CD4-positive, alpha-beta memory T cell (primary cell): ENCODE measurements around the gene SRCAP. TPM values are rescaled to one million over a fixed set of nuclear protein-coding genes. Genes with fewer than 3 reads are reported as not detected.

ENCODE experiments used
- CTCF ChIA-PET: fragments of 350-600 bp; sonication (Branson Sonifier 250); formaldehyde crosslinking; loops from one replicate; lab custom pipeline; 2021; ENCODE audit warnings: inconsistent platforms; ENCODE audit not compliant: partially characterized antibody; lab: Charles Lee
- POLR2A ChIA-PET: fragments of 350-600 bp; sonication (Branson Sonifier 250); formaldehyde crosslinking; loops from one replicate; lab custom pipeline; 2021; ENCODE audit not compliant: partially characterized antibody; lab: Charles Lee
- DNase-seq, 5 donors: peaks; one replicate each; pipeline versions ENCODE4 v3.0.0 to v3.0.0-alpha.2; 2020 to 2022; ENCODE audit warnings: mixed read lengths in 1 of 5
- H3K27ac ChIP-seq: one replicate; pipeline ENCODE4 v1.7.0; 2013; ENCODE audit warnings: low read depth, low read length
- H3K27me3 ChIP-seq: 2 replicates; pipeline ENCODE4 v1.7.0; 2013; ENCODE audit warnings: mild to moderate bottlenecking, low read length, moderate library complexity; ENCODE audit not compliant: insufficient read depth
- H3K36me3 ChIP-seq: 2 replicates; pipeline ENCODE4 v1.7.0; 2013; ENCODE audit warnings: mild to moderate bottlenecking, low read length, moderate library complexity; ENCODE audit not compliant: insufficient read depth
- H3K4me1 ChIP-seq: 2 replicates; pipeline ENCODE4 v1.7.0; 2013; ENCODE audit warnings: mild to moderate bottlenecking, low read length, moderate library complexity; ENCODE audit not compliant: insufficient read depth
- H3K4me3 ChIP-seq, 2 donors: one replicate each; pipeline ENCODE4 v1.7.0; 2013; ENCODE audit warnings: low read length in 2 of 2, mild to moderate bottlenecking in 1 of 2
- H3K9me3 ChIP-seq, 2 donors: one replicate each; pipeline ENCODE4 v1.7.0; 2013; ENCODE audit warnings: low read length in 2 of 2, control low read depth in 1 of 2; ENCODE audit not compliant: control insufficient read depth in 1 of 2
- H3K27ac Mint-ChIP-seq, 7 donors: one replicate each; pipeline ENCODE4 v1.8.0; 2020 to 2021; ENCODE audit warnings: mixed read lengths in 7 of 7, mild to moderate bottlenecking in 6 of 7, inconsistent platforms in 3 of 7, moderate library complexity in 3 of 7
- H3K27me3 Mint-ChIP-seq, 2 donors: one replicate each; pipeline ENCODE4 v1.8.0; 2020 to 2021; ENCODE audit warnings: mixed read lengths in 2 of 2
- H3K36me3 Mint-ChIP-seq, 2 donors: one replicate each; pipeline ENCODE4 v1.8.0; 2020 to 2021; ENCODE audit warnings: mixed read lengths in 2 of 2, inconsistent platforms in 1 of 2, mild to moderate bottlenecking in 1 of 2
- H3K4me1 Mint-ChIP-seq, 4 donors: one replicate each; pipeline ENCODE4 v1.8.0; 2020 to 2021; ENCODE audit warnings: mixed read lengths in 4 of 4, mild to moderate bottlenecking in 1 of 4
- H3K4me3 Mint-ChIP-seq, 8 donors: one replicate each; pipeline ENCODE4 v1.8.0; 2020 to 2021; ENCODE audit warnings: mixed read lengths in 8 of 8, mild to moderate bottlenecking in 7 of 8, moderate library complexity in 6 of 8, inconsistent platforms in 3 of 8
- H3K9me3 Mint-ChIP-seq, 8 donors: one replicate each; pipeline ENCODE4 v1.8.0; 2020 to 2021; ENCODE audit warnings: mixed read lengths in 8 of 8, mild to moderate bottlenecking in 5 of 8, inconsistent platforms in 3 of 8, moderate library complexity in 1 of 8
- intact Hi-C: fragments of 100-400 bp; cut with micrococcal nuclease; formaldehyde crosslinking; loops from one replicate; pipeline ENCODE4 v1.15.1; 2023
- polyA plus RNA-seq, 2 donors: library from polyadenylated mRNA; unstranded; fragments of 300-500 nt; fragmentation: Illumina TruSeq; gene quantifications; one replicate each; pipeline ENCODE4 v1.2.3, GENCODE V29; 2021
- total RNA-seq, 2 experiments: library from RNA; stranded (reverse); gene quantifications; one replicate each; pipeline ENCODE4 v1.2.3, GENCODE V29; 2021

The SRCAP gene
- total RNA-seq (100 to 1,000 TPM; 101 to 115 TPM), polyA plus RNA-seq (10 to 100 TPM in 1 of 2 donors, 1 to 10 TPM in 1; 1.2 to 35.4 TPM)

DNA sequence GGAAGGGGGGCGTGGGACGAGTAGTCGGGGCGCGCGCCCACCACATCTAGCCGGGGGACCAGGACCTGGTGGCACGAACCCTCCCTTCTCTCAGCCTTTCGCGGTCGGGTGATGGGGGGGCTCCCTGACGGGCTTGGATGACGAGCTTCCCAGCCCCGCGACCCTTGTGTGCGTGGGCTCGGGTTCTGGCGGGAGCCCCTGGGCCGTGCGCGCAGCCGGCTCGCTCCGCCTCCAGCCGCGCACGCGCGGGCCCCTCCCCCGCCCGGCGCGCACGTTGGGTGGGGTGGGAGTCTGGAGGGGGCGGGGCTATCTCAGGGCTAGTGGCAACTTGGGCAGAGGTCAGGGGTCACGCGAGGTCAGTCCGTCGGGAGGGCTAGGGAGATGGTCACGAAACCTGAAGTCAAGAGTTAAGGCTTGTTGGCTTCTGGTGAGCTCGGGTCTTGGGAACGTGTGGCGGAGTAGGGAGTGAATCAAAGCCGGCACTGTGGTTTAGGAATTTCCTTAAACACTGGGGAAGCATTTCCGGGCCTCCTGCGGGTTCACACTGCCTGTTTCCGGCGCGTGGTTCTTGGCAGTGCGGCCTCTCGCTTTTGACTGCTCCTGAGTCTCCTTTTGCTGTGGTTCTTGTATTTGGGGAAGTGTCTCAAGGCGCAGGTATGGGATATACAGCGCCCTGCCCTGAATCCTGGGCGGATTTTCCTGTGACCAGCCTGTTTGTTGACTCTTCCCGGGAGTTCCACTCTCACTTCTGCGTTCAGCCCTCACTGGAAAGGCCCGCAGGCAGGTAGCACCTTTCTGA is at the start of gene SRCAP:
SRCAP (plus strand) TSS at position 356 of the 799 bp plus-strand sequence. CDS start 1,654 bp downstream, outside the sequence.
- no peaks in the 10 kb centered on the region for H3K27me3 ChIP-seq
- POLR2A ChIA-PET = interaction anchor here (0.9 to 9.2 kb wide), 13 partner anchors 12 to 291 kb away, joined by 3 to 154 read pairs (median 3); partner anchors contain the start of genes FBRS, ITGAL, PRR14 and ZNF771
- no peaks in the 10 kb centered on the region for H3K9me3 ChIP-seq
- Mint-ChIP-seq H3K4me1 (peaks cover 17 to 38% (median 27%) of the 10 kb centered on the region in 4 donors), H3K36me3 (peaks cover 9 to 33% of the 10 kb centered on the region in 2 donors), H3K9me3 (peaks cover 0 to 3% (median 0%) of the 10 kb centered on the region in 8 donors), H3K4me3 (peak within 1 kb of the TSS; percentile 95 to 99 (median 97)), H3K27me3 (peaks cover 0 to 3% of the 10 kb centered on the region in 2 donors), H3K27ac (peak within 1 kb of the TSS; percentile 100)
- H3K36me3 ChIP-seq = peaks cover 13% of the 10 kb centered on the region
- CTCF ChIA-PET = no interaction called here
- H3K4me3 ChIP-seq = peak within 1 kb of the TSS; percentile 61 to 71
- peaks cover 31% of the 10 kb centered on the region for H3K4me1 ChIP-seq
- peak within 1 kb of the TSS; percentile 100 for H3K27ac ChIP-seq
- intact Hi-C loops = loop anchor here (1.0 to 2.0 kb wide), 13 partner anchors 41 to 1876 kb away; partner anchors contain the start of genes ARMC5, ATXN2L, CFAP119 and FBRS
- DNase-seq = peak; percentile 78 to 83 (median 78)

DNA sequence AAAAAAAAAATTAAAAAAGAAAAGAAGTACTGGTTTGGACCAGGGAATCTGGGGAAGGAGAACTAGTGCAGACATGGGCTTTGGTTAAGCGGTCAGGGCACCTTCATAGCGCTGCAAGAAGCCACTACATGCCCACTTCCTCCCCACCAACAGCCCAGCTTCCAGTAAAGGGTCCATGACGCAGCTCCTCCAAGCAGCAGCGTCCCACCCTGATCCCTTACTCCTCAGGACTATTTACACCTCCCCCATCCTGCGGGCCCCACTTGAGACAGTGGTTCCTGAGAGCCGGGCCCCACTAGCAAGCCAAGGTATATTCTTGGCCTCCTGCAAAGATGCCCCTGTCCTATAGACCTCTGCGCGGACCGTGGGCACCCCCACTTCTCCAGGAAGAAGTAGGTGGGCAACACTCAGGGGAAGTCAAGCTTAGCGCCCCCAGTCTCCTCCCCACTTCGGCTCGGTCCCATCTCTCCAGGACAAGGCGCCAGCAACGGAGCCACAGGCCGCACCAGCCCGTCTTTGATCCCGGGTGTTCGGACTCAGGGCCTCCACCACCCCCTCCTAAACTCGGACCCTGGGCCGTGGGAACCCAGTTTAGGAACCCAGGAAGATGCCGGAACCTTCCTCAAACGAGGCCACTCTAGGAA is 49.1 kb upstream of the SRCAP start:
- Histone ChIP-seq H3K4me1 (peaks cover 20% of the 10 kb centered on the region), H3K9me3 (no peaks in the 10 kb centered on the region), H3K27me3 (no peaks in the 10 kb centered on the region), H3K27ac (peak overlapping the region; percentile 96), H3K4me3 (peak overlapping the region in 1 of 2 donors; percentile 99), H3K36me3 (peaks cover 22% of the 10 kb centered on the region)
- Mint-ChIP-seq H3K4me3 (peak overlapping the region; percentile 95 to 100 (median 99)), H3K4me1 (peaks cover 11 to 32% (median 18%) of the 10 kb centered on the region in 4 donors), H3K36me3 (peaks cover 10 to 29% of the 10 kb centered on the region in 2 donors), H3K9me3 (no peaks in the 10 kb centered on the region), H3K27me3 (peaks cover 0 to 2% of the 10 kb centered on the region in 2 donors), H3K27ac (peak overlapping the region; percentile 97 to 100 (median 99))
- peak in 3 of 5 donors; percentile 12 to 20 (median 13) for DNase-seq
- ChIA-PET CTCF (interaction anchor here (0.8 to 2.4 kb wide), 17 partner anchors 9 to 948 kb away, joined by 3 to 11 read pairs (median 5); partner anchors contain the start of genes DCTPP1, ZNF689, ZNF747 and ZNF785), POLR2A (interaction anchor here (0.8 to 3.9 kb wide), 32 partner anchors 8 to 688 kb away, joined by 3 to 91 read pairs (median 5); partner anchors contain the start of genes ALDOA, DCTPP1, FBRS and FBXL19)
- intact Hi-C loops = loop anchor here (1.0 kb wide), 6 partner anchors 8 to 78 kb away; partner anchors contain the start of genes FBRS, ZNF689 and ZNF785

DNA sequence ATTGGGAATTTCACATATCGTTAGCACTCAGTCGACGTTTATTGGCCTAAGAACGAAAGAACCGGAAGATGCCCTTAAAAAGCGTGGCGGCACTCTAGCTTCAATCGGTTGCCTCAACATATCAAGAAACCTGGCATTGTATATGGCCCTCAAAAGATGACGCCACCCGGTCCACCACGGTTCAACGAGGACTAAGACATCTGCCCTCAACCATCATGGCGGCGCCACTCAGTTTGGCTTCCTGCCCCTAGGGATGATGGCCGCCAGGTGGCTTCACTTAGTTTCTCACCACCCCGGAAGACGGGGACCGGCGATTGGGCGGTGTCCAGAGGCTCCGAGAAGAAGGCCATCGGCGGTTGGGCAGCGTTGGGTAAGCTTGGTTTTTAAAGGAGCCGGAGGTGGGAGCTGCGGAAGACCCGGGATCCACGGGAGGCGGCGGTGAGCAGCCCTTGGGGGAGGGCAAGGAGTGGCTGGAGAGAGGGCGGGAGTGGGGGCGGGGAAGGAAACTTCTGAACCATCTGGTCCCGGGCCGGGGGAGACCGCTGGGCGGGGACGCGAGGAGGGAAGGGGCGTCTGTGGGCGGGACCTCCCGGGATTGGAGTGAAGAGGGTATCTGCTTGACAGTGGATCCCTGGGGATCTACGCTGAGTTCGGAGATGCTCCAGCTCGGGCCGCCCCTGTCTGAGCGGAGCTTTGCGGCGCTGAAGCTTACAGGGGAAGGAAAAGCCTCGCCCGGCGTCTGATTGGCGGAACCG is 48.4 kb upstream of the SRCAP start, which contains the start of gene PRR14:
PRR14 (plus strand) TSS at position 592 of the 755 bp plus-strand sequence. CDS start 686 bp downstream, outside the sequence.
- Mint-ChIP-seq H3K4me1 (peaks cover 11 to 32% (median 18%) of the 10 kb centered on the region in 4 donors), H3K27ac (peak within 1 kb of the TSS; percentile 97 to 100 (median 99)), H3K27me3 (peaks cover 0 to 2% of the 10 kb centered on the region in 2 donors), H3K9me3 (no peaks in the 10 kb centered on the region), H3K36me3 (peaks cover 10 to 36% of the 10 kb centered on the region in 2 donors), H3K4me3 (peak within 1 kb of the TSS; percentile 95 to 100 (median 99))
- Histone ChIP-seq H3K36me3 (peaks cover 29% of the 10 kb centered on the region), H3K27me3 (no peaks in the 10 kb centered on the region), H3K4me1 (peaks cover 20% of the 10 kb centered on the region), H3K9me3 (no peaks in the 10 kb centered on the region), H3K27ac (peak within 1 kb of the TSS; percentile 96), H3K4me3 (peak within 1 kb of the TSS; percentile 99)
- DNase-seq = peak; percentile 96 to 99 (median 97)
- ChIA-PET POLR2A (interaction anchor here (0.6 to 3.9 kb wide), 35 partner anchors 9 to 689 kb away, joined by 3 to 91 read pairs (median 5); partner anchors contain the start of genes ALDOA, DCTPP1, FBRS and FBXL19), CTCF (interaction anchor here (0.7 to 2.4 kb wide), 15 partner anchors 8 to 949 kb away, joined by 3 to 11 read pairs (median 5); partner anchors contain the start of genes ZNF689, ZNF747 and ZNF785)
- intact Hi-C loops = loop anchor here (1.0 kb wide), 8 partner anchors 8 to 272 kb away; partner anchors contain the start of genes FBRS, ZNF689 and ZNF785

DNA sequence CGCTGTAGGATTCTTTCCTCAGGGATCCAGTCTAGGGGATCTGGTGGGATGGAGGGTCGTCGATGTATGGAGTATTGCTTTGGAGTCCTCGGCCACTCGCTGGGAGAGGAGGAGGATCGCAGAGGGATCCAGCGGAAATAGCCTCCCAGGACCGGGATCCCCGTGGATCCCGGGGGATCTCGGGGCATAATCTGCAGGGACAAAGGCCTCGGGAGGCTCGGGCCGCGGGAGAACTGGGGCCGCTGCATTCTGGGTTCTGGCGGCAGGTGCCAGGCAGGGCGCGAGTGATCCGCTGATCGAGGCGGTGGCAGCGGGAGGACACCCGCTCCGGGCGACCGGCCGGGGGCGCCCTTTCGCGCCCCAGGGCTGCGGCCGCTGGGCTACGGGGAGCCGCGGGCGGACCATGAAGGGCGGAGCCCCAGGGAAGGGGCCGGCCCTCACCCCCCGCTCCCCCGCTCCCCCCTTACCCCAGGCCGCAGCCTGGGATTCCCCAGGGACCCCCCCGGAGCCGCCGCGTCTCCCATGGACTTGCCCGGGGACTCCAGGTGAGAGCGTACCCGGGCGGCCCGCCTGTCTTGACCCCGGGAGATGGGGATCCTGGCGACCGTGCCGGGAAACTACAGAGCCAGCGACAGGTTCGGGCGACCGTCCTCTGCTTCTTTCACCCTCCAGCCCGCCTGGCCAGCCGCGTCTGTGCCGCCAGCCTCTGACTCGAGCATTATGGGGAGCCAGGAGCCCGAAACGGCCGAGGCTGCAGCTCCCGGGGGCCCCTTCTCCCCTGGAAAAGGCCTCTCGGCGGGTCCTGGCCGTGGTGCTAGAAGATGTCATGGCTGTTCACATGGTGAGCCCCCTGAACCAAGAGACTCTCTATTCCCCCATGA is 47.6 kb upstream of the SRCAP start:
- H3K9me3 ChIP-seq = no peaks in the 10 kb centered on the region
- peaks cover 20% of the 10 kb centered on the region for H3K4me1 ChIP-seq
- Mint-ChIP-seq H3K4me1 (peaks cover 13 to 32% (median 20%) of the 10 kb centered on the region in 4 donors), H3K36me3 (peaks cover 15 to 42% of the 10 kb centered on the region in 2 donors), H3K9me3 (peaks cover 0 to 1% (median 0%) of the 10 kb centered on the region in 8 donors), H3K27me3 (no peaks in the 10 kb centered on the region), H3K27ac (peak overlapping the region; percentile 97 to 100 (median 99)), H3K4me3 (peak overlapping the region; percentile 95 to 100 (median 99))
- ChIA-PET POLR2A (interaction anchor here (0.6 to 3.9 kb wide), 32 partner anchors 8 to 586 kb away, joined by 3 to 91 read pairs (median 5); partner anchors contain the start of genes ALDOA, DCTPP1, FBRS and ITGAL), CTCF (interaction anchor here (0.7 to 2.4 kb wide), 15 partner anchors 7 to 950 kb away, joined by 3 to 11 read pairs (median 5); partner anchors contain the start of genes ZNF747 and ZNF785)
- peak overlapping the region; percentile 99 for H3K4me3 ChIP-seq
- no peaks in the 10 kb centered on the region for H3K27me3 ChIP-seq
- intact Hi-C loops = loop anchor here (1.0 kb wide), 2 partner anchors 43 to 271 kb away; no protein-coding TSS in a partner anchor
- H3K27ac ChIP-seq = peak overlapping the region; percentile 96
- DNase-seq = peak; percentile 69 to 84 (median 72)
- H3K36me3 ChIP-seq = peaks cover 35% of the 10 kb centered on the region

DNA sequence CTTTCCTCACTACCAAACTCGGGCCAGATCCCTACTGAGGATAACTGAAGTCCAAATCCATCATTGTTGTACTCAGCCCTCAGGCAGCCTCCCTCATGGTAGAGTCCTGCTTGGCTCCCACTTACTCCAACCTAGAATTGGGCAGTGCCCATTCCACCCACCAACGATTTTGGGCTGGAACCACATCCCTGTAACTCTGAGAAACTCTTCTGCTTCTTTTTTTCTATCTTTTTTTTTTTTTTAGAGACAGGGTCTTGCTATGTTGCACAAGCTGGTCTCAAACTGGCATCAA is 47.0 kb upstream of the SRCAP start:
- H3K27ac ChIP-seq = peak overlapping the region; percentile 96
- intact Hi-C loops = no loop called here
- ChIA-PET POLR2A (interaction anchor here (1.2 to 3.0 kb wide), 3 partner anchors 42 to 586 kb away, joined by 3 to 14 read pairs (median 3); partner anchors contain the start of genes ALDOA and ZNF689), CTCF (interaction anchor here (0.7 to 1.4 kb wide), 2 partner anchors 9 to 43 kb away, joined by 3 read pairs; no protein-coding TSS in a partner anchor)
- no peak for DNase-seq
- peaks cover 26% of the 10 kb centered on the region for H3K4me1 ChIP-seq
- peak overlapping the region; percentile 86 to 97 (median 90) for H3K27ac Mint-ChIP-seq
- peak overlapping the region; percentile 39 to 99 for H3K4me3 ChIP-seq
- H3K9me3 ChIP-seq = no peaks in the 10 kb centered on the region
- H3K9me3 Mint-ChIP-seq = peaks cover 0 to 1% (median 0%) of the 10 kb centered on the region in 8 donors
- H3K36me3 ChIP-seq = peaks cover 35% of the 10 kb centered on the region
- no peaks in the 10 kb centered on the region for H3K27me3 Mint-ChIP-seq
- no peaks in the 10 kb centered on the region for H3K27me3 ChIP-seq
- H3K4me3 Mint-ChIP-seq = peak overlapping the region; percentile 79 to 100 (median 86)
- H3K36me3 Mint-ChIP-seq = peaks cover 16 to 44% of the 10 kb centered on the region in 2 donors
- H3K4me1 Mint-ChIP-seq = peaks cover 15 to 37% (median 24%) of the 10 kb centered on the region in 4 donors
